NCI-H82 (cell line): ENCODE measurements around the gene STARD3.

Source experiments
- DNase-seq: peaks from one replicate; lab custom pipeline; 2025; lab: John Stamatoyannopoulos, UW

Gene STARD3

DNA sequence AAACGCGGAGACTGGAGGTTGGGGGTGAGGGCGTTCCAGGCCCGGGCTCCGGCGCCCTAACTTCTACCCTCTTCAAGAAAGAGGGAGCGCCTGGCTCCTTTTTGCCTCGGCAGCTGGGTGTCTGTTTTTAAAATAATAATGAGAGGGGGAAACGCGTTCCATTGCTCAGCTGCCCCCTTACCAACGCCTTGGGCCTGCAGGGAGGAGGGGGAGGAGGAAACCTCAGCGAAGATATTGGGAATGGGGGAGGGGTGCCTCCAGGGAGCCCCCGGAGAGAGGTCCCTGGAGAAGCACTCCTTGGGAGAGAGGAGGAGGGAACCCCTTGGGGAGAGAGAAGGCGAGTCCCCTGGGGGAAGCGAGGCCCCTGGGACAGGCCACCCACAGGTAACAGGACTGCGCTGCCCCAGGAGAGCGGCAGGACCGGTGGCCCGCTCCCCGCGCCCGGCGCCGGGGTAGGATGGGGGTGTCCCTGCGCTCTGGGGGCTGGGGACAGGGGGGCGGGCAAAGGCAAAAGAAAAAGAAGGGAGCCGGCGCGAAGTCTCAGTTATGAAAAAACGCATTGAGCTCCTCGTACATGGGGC, 31.9 kb upstream of the STARD3 start:
- DNase-seq: no peak

GRCh38 chr17:39605492-39606433, 31.2 kb upstream of the STARD3 start:
- DNase-seq: peak; percentile 36

DNA sequence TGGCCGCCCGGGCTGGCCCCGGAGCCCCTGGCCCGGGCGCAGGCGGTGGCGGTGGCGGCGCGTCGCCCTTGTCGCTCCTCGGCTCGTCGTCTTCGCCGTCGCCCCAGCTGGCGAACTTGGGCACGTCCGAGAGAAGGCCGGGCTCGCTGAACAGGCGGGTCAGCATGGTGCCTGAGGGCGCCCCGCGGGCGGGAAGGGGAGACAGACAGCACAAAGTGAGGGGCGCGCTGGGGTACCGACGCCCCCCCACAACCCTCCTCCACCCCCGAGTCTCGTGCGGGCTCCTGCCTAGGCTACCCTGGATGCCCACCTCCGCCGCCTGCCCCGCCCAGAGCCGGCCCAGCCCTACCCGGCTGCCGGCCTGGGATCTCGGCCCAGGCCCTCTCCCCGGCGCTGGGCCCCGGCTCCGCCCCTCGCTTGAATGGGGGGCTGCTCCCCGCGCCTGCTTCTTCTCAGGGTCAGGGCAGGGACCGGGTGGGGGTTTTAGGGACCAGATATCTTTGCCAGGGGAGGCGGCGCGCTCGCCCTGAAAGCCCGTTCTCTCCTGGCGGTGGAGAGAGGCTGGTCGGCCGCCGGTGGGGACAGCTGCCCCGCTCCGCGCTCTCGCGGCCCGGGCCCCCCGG, 30.4 kb upstream of the STARD3 start:
- no peak for DNase-seq

GRCh38 chr17:39607057-39607850, 29.7 kb upstream of the STARD3 start:
- DNase-seq: peak; percentile 46

DNA sequence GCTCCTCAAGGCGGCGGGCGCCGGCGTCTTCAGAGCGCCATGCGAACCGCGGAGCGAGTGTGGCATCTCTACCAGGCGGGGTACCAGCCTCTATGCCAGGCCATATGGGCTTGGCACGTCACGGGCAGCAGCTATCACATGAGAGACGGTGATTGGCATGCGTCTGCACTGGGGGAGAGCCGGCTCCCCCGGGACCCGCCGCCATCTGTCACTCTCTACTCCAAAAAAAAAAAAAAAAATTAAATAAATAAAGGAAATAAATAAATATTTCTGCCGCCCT, 29.2 kb upstream of the STARD3 start, which contains the start of gene NEUROD2:
Gene NEUROD2 (minus strand): TSS at position 70 of the 280 bp plus-strand sequence. CDS start 1,321 bp downstream, outside the sequence.
- peak; percentile 68 for DNase-seq

DNA sequence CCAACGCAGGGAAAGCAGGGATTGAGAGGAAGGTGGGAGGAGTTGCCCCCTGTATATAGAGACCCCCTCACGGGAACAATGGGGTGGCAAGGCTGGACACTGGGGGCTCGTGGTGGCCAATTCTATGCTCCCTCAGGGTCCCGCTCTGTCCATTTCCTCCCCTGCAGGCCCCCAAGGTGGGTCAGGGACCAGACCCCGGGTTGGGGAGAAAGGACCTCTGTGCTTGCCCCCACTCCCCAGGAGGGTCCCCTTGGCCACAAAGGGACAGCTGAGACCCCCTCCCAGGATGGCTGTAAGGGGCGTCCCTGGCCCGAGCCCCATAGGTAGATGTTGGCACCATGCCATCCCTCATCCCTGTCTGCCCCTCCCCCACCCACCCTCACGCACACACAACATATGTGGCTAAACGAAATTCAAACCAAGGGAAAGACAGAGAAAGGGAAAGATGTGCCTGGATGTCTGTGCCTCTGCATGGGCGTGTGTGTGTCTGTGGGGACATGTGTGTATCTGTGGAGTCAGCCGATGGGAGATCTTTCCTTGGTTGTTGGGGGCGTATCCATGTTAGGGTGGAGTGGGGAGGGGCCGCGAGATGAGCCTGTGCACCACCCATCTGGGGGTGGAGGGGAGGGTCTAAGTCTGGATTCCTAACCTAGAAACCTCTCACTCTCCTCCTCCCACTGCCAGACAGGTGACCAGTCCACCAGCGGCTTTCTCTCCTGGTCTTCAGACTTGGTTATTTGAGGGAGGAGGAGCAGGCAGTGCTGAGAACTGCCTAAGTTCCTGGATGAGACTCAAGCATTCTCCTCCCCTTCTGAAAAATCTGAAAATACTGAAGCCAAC, 28.6 kb upstream of the STARD3 start:
- peak; percentile 70 for DNase-seq

- peak; percentile 27 for DNase-seq
Measured at GRCh38 chr17:39609416-39610025, 27.4 kb upstream of the STARD3 start.

GRCh38 chr17:39611401-39612112, 25.4 kb upstream of the STARD3 start:
- DNase-seq: no peak

DNA sequence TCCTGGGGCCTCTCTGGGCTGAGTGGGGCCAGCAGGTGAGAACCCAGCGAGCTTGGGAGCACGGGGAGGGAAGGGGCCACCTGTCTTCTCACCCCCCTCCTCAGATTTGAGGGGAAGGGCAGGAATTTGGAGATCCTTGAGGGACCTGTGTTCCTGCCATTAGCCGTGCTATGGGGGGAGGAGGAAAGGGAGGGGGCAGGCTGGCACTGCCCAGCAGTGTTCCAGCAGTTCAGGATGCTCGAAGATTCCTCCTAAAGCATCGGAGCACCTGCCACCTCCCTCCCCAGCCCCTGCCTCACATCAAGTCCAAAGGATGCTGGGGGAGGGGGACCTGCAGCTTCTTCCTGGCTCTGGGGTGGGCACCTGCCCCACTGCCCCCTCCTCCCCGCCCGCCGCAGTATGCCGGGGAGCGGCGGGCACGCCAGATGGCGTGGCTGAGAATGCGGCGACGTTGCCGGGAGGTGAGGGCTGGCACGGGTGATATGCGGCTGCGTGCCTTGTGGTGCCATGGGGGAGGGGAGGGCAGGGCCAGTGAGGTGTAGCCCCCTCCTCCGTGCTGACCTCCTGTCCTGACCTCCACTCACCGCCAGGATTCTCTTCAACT, 24.6 kb upstream of the STARD3 start:
- DNase-seq: no peak

DNA sequence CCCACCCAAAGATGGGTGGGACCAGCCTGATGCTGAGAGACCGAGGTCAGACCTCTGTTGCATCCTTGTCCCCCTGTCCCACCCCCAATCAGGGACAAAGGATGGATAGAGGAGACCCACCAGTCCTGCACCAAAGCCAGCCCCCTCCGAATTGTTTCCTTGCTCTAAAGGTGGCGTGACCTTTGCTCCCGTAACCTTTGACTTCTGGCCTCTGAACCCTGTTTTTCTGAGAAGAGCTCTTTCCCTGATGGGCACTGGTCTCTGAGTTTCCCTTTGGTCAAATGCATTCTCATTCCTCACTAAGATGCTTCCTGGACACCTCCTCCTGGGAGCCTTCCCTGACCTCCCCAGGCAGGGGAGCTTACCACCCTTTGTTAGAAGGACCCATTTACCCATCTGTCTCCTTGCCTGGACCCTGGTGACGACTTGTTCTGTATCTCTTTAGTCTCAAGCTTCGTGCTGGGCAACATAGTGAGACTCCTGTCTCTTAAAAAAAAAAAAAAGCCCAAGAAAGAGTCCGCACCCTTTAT, 23.9 kb upstream of the STARD3 start:
- no peak for DNase-seq

DNA sequence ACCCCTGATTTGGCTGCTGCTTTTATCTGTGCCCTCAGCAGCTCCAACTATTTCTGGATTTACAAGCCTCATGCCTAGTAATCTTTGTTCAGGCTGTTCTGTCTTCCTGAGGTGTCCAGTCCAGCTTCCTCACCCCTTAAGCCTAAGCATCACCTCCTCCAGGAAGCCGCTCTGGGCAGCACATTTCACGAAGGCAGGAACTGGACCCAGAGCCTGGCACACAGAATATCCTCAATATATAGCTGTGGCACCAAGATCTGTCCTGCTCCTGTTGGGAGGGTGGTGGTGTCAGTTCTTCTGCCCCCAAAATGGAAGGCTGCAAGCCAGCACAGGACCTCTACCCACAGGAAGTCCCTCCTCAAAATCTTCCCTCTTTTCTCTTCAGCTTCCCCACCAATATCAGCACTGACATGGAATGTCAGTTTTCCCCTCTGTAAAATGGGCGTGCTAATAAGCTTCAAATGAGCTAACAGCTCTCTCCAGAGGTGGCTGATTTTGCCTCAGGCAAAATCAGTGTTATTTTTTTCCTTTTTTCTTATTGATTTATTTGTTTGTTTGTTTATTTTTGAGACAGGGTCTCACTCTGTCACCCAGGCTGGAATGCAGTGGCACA, 22.3 kb upstream of the STARD3 start:
- DNase-seq: no peak

DNA sequence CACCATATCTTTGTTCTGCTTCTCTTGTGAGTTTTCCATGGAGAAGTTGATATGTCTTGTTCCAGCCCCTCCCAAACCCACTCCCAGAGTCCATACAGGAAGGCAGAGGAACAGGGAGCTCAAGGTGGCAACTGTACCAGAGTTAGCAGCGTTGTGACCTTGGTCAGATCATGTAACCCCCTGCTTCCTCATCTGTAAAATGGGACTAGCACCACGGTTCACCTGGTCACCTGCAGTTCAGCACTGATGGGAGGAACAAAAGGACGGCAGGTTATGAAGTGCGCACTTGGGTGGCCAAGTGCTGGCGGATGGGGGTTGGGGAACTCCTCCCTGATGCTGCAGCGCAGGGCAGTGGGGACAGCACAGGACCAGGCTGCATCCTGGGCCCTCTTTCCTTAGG, 21.5 kb upstream of the STARD3 start:
- DNase-seq: no peak

DNA sequence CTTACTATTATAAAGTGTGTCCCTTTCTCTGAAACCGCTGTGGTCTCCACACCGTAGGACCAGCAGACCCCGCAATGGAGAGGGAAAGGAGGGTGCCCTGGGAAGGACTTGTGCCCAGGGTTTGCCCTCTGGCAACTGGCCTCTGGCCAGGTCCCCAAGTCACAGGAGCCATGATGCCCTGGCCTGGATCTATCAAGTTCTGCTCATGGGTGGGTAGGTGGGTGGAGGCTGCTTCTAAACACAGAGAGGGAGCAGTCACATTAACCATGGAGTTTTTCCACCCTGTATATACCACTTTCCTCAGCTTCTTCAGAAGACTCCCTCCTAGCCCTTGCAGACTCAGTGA, 19.9 kb upstream of the STARD3 start:
- no peak for DNase-seq

DNA sequence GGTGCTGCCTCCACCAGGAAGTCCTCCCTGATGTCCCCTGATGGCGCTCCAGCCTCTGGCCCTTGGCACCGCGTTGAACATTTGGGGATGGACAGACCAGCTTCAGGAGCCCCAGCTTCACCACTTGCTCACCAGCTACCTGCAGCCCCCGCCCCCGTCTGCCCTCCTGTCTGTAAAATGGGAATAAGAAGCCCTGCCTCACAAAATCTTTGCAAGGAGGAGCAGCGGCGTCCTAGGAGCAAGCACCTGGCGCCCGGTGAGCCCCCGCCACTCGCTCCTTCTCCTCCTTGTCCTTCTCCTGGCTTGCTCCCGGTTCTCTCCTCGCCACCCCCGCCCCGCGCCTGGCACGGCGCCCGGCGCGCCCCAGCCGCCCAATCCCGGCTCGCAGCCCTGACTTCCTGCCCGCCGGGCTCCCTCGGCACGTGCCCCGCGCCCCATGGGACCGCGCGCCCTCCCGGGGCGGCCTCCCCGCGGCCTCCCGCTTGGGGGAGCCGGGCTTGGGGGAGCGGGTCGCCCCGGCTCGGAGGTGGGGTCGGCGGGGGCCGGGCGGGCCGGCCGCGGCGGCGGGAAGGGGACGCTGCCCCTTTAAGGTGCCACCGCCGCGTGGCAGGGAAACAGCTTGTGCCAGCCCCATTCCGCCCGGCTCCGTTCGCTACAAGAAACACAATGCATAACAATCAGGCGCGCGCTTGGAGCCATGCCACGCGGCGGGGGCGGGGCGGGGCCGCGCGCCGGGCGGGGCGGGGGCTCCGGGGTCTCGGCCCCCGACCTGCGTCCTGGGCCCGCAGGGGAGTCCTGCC, 19.3 kb upstream of the STARD3 start:
- DNase-seq: peak; percentile 67

DNA sequence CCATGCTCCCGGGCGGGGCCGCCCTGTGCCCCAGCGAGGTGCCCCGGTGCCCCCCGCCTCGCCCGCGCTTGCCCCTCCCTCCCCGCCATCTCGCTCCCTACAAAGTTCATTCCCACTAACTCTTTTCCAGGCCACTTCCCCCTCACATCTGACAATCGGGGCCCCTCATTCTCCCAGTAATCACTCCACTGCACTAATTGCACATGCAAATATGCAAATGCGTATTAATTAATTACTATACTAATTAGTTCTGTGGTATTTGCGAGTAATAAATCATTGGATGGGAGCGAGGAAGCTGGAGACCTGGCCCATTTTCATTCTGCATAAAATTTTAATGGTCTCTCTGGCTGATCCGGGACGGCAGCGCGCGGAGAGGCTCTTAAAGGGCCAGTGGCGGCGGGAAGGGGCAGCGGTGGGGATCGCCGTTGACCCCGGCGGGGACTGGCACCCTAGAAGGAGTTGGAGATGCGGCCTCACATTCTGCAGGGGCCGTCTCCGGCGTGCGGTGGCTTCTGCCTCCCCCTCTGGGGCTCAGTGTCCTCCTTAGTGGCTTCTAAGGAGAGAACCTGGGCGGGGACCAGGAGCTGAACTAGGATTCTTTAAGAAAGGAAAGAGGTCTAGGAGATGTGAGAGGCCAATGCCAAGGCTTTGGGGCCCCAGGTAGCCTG, 18.6 kb upstream of the STARD3 start:
- DNase-seq: peak; percentile 45

DNA sequence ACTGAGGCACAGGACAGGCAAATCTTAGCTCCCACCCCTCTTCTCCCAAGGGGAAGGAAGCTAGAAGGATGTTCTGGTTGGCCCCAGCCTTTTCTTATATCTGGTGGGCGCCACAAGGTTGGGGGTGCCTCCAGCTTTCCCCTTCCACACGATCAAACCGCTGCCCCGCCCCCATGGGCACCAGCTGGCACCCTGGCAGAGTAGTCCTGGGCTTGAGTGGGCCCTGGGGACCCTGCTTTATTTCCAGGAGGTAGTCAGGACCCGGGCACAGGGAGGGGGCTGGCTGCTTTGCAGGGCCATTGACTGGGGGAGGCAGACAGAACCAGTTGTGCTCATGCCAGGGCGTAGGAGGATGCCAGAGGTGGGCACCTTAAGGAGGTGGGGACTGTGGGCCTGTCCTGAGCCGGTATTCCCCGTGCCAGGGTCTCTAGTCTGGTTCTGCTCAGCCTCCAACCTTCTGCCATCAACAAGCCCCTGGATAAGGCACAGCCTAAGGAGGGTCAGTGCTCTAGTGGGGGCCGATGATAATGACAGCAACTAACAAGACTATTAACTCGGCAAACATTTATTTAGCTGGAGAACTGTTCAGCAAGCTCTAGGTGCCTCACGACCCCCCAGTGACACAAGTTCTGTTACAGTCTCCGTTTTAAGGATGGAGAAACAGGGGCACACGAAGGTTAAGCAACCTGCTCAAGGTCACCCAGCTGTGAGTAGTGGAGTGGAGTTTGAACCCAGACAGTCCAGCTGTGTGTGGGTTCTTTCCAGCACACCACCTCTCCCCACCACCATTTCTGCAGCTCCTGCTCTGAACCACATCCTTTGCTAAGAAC, 17.8 kb upstream of the STARD3 start:
- DNase-seq: no peak

- DNase-seq: no peak
Measured at GRCh38 chr17:39619786-39620101, 17.2 kb upstream of the STARD3 start.
